ENCODE results near the gene TCAIM. TPM values are rescaled to one million over a fixed set of nuclear protein-coding genes. Genes with fewer than 3 reads are reported as not detected.
"Not testable (repeated sequence)": the region's sequence is repeated elsewhere in the genome, so short reads cannot be mapped to it uniquely, and the experiment has no call there.

Gene TCAIM
- polyA plus RNA-seq, 2 donors = 9.7 TPM

DNA sequence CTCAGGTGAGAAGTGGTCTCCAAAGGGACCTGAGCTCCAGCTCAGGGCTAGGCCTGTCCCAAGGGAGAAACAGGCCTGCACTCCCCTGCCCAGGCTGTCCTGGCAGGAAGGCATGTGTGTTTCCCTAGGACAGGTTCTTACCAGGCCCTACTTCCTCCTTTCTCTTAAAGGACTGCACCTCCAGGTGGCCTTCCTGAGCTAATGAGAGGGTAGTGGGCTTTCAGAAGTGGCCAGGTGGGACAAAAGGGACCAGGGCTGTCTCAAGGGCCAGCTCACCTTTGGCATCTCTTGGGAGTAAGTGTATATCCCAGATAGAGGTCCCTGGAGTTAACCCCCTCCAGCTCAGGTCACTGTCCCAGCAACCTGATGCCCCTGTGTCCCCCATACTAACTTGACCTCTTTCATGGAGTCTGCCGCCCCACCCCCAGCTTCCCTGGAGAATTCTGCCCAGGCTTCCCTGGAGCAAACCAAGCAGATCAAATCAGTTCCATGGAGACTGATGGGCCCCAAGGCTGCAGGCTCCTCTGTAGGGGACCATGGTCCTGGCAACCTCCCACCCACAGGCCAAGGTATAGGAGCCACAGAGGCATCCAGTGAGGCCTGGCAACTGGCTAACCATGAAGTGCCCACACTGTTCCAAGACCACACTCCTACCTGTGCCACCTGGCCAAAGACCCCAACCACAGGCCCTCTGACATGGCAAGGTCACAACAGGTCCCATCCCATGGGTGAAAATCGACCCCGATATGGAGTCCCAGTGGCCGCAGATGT lies 71.3 kb downstream of the TCAIM start:
- Histone ChIP-seq H3K9me3 (ENCODE audit: control insufficient read depth in 2 of 2, insufficient read depth in 1 of 2, low read depth in 1 of 2, low read length in 1 of 2) (no peaks in the 10 kb centered on the region), H3K4me1 (ENCODE audit: control insufficient read depth in 2 of 2, insufficient read depth in 2 of 2, low read length in 1 of 2) (no peaks in the 10 kb centered on the region), H3K27ac (ENCODE audit: low read depth in 2 of 2, low read length in 1 of 2) (no peak overlapping the region), H3K36me3 (ENCODE audit: control insufficient read depth in 2 of 2, insufficient read depth in 2 of 2, low read length in 1 of 2) (peaks cover 0 to 5% of the 10 kb centered on the region in 2 donors), H3K4me3 (ENCODE audit: low read depth in 1 of 2, low read length in 2 of 2) (no peak overlapping the region), H3K27me3 (ENCODE audit: control insufficient read depth in 1 of 2, insufficient read depth in 2 of 2, low read length in 2 of 2) (no peaks in the 10 kb centered on the region)
- WGBS, 2 donors = 71 to 83% methylated on average over 4 of the region's 4 CpGs

DNA sequence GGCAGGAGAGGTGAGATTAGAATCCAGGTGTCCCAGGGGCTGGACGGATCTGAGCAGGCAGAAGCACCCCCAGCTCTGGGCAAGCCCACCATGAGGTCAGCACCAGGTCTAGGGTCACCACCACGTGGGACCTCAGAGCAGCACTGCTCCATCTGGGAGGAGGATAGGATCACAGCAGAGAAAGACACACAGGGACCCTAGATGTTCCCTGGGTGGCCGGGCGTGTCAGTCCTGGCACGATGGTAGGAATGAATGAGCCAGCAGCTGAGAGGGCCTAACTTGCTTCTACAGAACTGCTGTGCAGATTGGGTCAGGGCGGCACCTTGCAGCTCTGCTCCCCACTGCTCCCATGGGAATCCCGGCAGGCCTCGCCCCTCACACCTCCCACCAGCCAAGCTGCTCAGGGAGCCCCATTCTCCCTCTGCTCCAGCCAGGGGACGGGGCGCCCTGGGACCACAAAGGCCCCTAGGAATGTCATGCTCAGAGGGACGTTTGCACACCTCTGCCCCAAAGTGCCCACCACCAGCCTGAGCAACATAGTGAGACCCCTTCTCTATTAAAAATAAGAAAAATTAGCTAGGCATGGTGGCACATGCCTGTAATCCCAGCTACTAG lies 72.6 kb downstream of the TCAIM start:
- WGBS, 2 donors = 77 to 80% methylated on average over 11 of the region's 11 CpGs
- Histone ChIP-seq H3K27me3 (ENCODE audit: control insufficient read depth in 1 of 2, insufficient read depth in 2 of 2, low read length in 2 of 2) (no peaks in the 10 kb centered on the region), H3K4me1 (ENCODE audit: control insufficient read depth in 2 of 2, insufficient read depth in 2 of 2, low read length in 1 of 2) (no peaks in the 10 kb centered on the region), H3K36me3 (ENCODE audit: control insufficient read depth in 2 of 2, insufficient read depth in 2 of 2, low read length in 1 of 2) (peaks cover 0 to 5% of the 10 kb centered on the region in 2 donors), H3K9me3 (ENCODE audit: control insufficient read depth in 2 of 2, insufficient read depth in 1 of 2, low read depth in 1 of 2, low read length in 1 of 2) (no peaks in the 10 kb centered on the region), H3K27ac (ENCODE audit: low read depth in 2 of 2, low read length in 1 of 2) (no peak overlapping the region), H3K4me3 (ENCODE audit: low read depth in 1 of 2, low read length in 2 of 2) (no peak overlapping the region)

DNA sequence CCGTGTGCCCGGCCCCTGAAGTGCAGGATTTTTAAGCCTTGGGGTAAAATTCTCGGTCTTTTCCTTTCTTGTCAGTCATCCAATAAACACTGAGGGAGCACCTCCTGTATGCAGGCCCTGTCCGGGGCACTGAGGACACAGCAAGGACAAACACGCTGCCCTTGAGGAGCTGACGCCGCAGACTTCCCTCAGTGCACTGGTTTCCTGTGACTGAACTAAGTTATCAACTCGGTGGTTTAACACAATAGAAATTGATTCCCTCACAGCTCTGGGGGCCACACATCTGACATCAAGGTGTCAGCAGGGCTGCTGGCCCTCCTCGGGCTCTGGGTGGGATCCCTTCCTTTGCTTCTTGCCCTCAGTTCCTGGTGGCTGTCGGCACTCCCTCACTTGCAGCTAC lies 73.8 kb downstream of the TCAIM start:
- Histone ChIP-seq H3K9me3 (ENCODE audit: control insufficient read depth in 2 of 2, insufficient read depth in 1 of 2, low read depth in 1 of 2, low read length in 1 of 2) (no peaks in the 10 kb centered on the region), H3K36me3 (ENCODE audit: control insufficient read depth in 2 of 2, insufficient read depth in 2 of 2, low read length in 1 of 2) (peaks cover 0 to 5% of the 10 kb centered on the region in 2 donors), H3K27ac (ENCODE audit: low read depth in 2 of 2, low read length in 1 of 2) (no peak overlapping the region), H3K27me3 (ENCODE audit: control insufficient read depth in 1 of 2, insufficient read depth in 2 of 2, low read length in 2 of 2) (no peaks in the 10 kb centered on the region), H3K4me1 (ENCODE audit: control insufficient read depth in 2 of 2, insufficient read depth in 2 of 2, low read length in 1 of 2) (no peaks in the 10 kb centered on the region), H3K4me3 (ENCODE audit: low read depth in 1 of 2, low read length in 2 of 2) (no peak overlapping the region)
- WGBS, 2 donors = 69 to 80% methylated on average over 10 of the region's 10 CpGs

GRCh38 chr3:44414517-44415090 lies 76.0 kb downstream of the TCAIM start:
- no peak overlapping the region for H3K27ac ChIP-seq (ENCODE audit: low read depth in 2 of 2, low read length in 1 of 2)
- H3K36me3 ChIP-seq (ENCODE audit: control insufficient read depth in 2 of 2, insufficient read depth in 2 of 2, low read length in 1 of 2) = peaks cover 0 to 3% of the 10 kb centered on the region in 2 donors
- 81 to 84% methylated on average over 11 of the region's 11 CpGs for WGBS, 2 donors
- H3K9me3 ChIP-seq (ENCODE audit: control insufficient read depth in 2 of 2, insufficient read depth in 1 of 2, low read depth in 1 of 2, low read length in 1 of 2) = no peaks in the 10 kb centered on the region
- H3K4me1 ChIP-seq (ENCODE audit: control insufficient read depth in 2 of 2, insufficient read depth in 2 of 2, low read length in 1 of 2) = no peaks in the 10 kb centered on the region
- no peaks in the 10 kb centered on the region for H3K27me3 ChIP-seq (ENCODE audit: control insufficient read depth in 1 of 2, insufficient read depth in 2 of 2, low read length in 2 of 2)
- H3K4me3 ChIP-seq (ENCODE audit: low read depth in 1 of 2, low read length in 2 of 2) = no peak overlapping the region

GRCh38 chr3:44415421-44415820 lies 76.9 kb downstream of the TCAIM start:
- no peak overlapping the region for H3K4me3 ChIP-seq (ENCODE audit: low read depth in 1 of 2, low read length in 2 of 2)
- no peak overlapping the region for H3K27ac ChIP-seq (ENCODE audit: low read depth in 2 of 2, low read length in 1 of 2)
- H3K27me3 ChIP-seq (ENCODE audit: control insufficient read depth in 1 of 2, insufficient read depth in 2 of 2, low read length in 2 of 2) = no peaks in the 10 kb centered on the region
- no peaks in the 10 kb centered on the region for H3K36me3 ChIP-seq (ENCODE audit: control insufficient read depth in 2 of 2, insufficient read depth in 2 of 2, low read length in 1 of 2)
- H3K4me1 ChIP-seq (ENCODE audit: control insufficient read depth in 2 of 2, insufficient read depth in 2 of 2, low read length in 1 of 2) = no peaks in the 10 kb centered on the region
- no peaks in the 10 kb centered on the region for H3K9me3 ChIP-seq (ENCODE audit: control insufficient read depth in 2 of 2, insufficient read depth in 1 of 2, low read depth in 1 of 2, low read length in 1 of 2)
- 86 to 93% methylated on average over 11 of the region's 11 CpGs for WGBS, 2 donors

DNA sequence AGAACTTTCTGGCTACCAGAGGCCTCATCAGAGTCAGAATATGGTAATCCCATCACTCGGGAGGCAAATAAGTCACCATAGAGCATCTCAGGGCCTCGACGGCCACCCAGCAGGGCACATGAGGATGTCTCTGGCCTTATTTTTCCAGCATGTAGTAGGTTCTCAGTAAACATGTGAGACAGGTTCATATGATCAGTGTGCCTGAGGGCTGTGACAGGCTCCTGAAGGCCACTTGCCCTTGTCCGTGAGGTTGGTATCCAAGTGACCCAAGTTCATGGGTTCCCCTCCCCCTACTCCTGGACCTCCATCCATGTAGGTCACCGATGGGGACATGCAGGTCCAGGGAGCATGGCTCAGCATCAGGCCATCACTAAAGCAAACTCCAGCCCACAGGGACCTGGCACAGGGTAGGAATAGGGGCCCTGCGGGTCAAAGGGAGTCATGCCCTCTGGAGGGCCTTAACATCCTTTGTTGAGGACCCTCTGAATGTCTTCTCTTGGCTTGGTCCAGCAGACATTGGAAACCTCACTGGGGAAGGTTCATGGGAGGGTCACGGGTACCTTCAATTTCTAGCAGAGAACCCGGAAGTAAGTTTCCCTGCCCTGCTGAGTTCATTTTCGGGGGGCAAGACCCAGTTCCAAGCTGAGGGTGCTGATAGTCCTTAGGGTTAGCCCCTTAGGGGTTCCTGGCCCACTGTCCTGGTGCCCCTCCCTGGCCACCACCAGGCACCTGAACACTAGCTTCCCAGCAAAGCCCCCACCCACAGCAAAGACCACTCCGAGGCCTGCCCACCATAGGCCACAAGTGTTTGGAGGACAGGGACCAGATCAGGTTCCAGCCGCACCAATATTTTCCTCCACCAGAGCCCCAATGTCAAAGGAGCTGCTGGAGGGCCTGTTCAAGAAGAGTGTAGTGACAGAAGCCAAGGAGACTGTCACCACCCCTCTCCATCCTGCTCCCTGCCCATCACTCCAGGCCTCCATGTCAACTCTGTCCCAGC lies 77.8 kb downstream of the TCAIM start:
- Histone ChIP-seq H3K9me3 (ENCODE audit: control insufficient read depth in 2 of 2, insufficient read depth in 1 of 2, low read depth in 1 of 2, low read length in 1 of 2) (no peaks in the 10 kb centered on the region), H3K36me3 (ENCODE audit: control insufficient read depth in 2 of 2, insufficient read depth in 2 of 2, low read length in 1 of 2) (no peaks in the 10 kb centered on the region), H3K4me1 (ENCODE audit: control insufficient read depth in 2 of 2, insufficient read depth in 2 of 2, low read length in 1 of 2) (no peaks in the 10 kb centered on the region), H3K4me3 (ENCODE audit: low read depth in 1 of 2, low read length in 2 of 2) (no peak overlapping the region), H3K27me3 (ENCODE audit: control insufficient read depth in 1 of 2, insufficient read depth in 2 of 2, low read length in 2 of 2) (no peaks in the 10 kb centered on the region), H3K27ac (ENCODE audit: low read depth in 2 of 2, low read length in 1 of 2) (no peak overlapping the region)
- 91 to 94% methylated on average over 11 of the region's 11 CpGs for WGBS, 2 donors

DNA sequence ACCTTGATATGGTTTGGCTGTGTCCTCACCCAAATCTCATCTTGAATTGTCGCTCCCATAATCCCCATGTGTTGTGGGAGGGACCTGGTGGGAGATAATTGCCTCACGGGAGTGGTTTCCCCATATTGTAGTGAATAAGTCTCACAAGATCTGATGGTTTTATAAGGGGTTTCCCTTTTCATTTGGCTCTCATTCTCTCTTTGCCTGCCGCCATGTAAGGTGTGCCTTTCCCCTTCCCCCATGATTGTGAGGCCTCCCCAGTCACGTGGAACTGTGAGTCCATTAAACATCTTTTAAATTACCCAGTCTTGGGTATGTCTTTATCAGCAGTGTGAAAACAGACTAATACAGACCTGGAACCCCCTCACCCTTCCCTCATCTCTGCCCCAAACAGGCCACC lies 79.6 kb downstream of the TCAIM start:
- WGBS, 2 donors = 88 to 91% methylated on average over 4 of the region's 4 CpGs
- not testable (repeated sequence) for H3K27ac ChIP-seq (ENCODE audit: low read depth in 2 of 2, low read length in 1 of 2); H3K36me3 ChIP-seq (ENCODE audit: control insufficient read depth in 2 of 2, insufficient read depth in 2 of 2, low read length in 1 of 2); H3K4me1 ChIP-seq (ENCODE audit: control insufficient read depth in 2 of 2, insufficient read depth in 2 of 2, low read length in 1 of 2); H3K27me3 ChIP-seq (ENCODE audit: control insufficient read depth in 1 of 2, insufficient read depth in 2 of 2, low read length in 2 of 2); H3K4me3 ChIP-seq (ENCODE audit: low read depth in 1 of 2, low read length in 2 of 2); H3K9me3 ChIP-seq (ENCODE audit: control insufficient read depth in 2 of 2, insufficient read depth in 1 of 2, low read depth in 1 of 2, low read length in 1 of 2)

DNA sequence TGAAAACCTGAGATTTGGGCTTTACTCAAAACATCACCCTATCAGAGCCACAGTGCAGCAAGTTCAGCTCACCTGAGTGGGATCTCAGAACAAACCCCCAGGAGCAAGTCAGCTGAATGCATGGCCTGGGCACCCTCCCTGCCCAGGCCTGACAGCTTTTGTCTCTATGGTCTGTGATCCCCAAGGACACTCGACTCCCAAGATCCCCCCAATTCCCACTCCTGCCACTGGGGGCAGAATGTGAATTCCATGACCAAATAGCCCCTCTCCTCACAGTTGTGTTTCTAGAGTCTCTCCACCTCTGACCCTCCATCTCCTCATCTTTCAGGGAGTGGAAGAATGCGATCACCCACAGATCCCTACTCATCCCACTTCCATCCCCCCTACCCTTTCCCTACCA lies 80.0 kb downstream of the TCAIM start:
- Histone ChIP-seq H3K36me3 (ENCODE audit: control insufficient read depth in 2 of 2, insufficient read depth in 2 of 2, low read length in 1 of 2) (no peaks in the 10 kb centered on the region), H3K9me3 (ENCODE audit: control insufficient read depth in 2 of 2, insufficient read depth in 1 of 2, low read depth in 1 of 2, low read length in 1 of 2) (no peaks in the 10 kb centered on the region), H3K27me3 (ENCODE audit: control insufficient read depth in 1 of 2, insufficient read depth in 2 of 2, low read length in 2 of 2) (no peaks in the 10 kb centered on the region), H3K4me3 (ENCODE audit: low read depth in 1 of 2, low read length in 2 of 2) (no peak overlapping the region), H3K4me1 (ENCODE audit: control insufficient read depth in 2 of 2, insufficient read depth in 2 of 2, low read length in 1 of 2) (no peaks in the 10 kb centered on the region), H3K27ac (ENCODE audit: low read depth in 2 of 2, low read length in 1 of 2) (no peak overlapping the region)
- WGBS, 2 donors = 79 to 83% methylated on average over 2 of the region's 2 CpGs

Measured in esophagus (tissue), 2 donors.